ENCODE data around the gene CPLANE1.
A peak's percentile ranks its signal among the peaks of the same experiment; 100 is the strongest.
"Not testable (repeated sequence)": the region's sequence is repeated elsewhere in the genome, so short reads cannot be mapped to it uniquely, and the experiment has no call there.

Gene CPLANE1

DNA sequence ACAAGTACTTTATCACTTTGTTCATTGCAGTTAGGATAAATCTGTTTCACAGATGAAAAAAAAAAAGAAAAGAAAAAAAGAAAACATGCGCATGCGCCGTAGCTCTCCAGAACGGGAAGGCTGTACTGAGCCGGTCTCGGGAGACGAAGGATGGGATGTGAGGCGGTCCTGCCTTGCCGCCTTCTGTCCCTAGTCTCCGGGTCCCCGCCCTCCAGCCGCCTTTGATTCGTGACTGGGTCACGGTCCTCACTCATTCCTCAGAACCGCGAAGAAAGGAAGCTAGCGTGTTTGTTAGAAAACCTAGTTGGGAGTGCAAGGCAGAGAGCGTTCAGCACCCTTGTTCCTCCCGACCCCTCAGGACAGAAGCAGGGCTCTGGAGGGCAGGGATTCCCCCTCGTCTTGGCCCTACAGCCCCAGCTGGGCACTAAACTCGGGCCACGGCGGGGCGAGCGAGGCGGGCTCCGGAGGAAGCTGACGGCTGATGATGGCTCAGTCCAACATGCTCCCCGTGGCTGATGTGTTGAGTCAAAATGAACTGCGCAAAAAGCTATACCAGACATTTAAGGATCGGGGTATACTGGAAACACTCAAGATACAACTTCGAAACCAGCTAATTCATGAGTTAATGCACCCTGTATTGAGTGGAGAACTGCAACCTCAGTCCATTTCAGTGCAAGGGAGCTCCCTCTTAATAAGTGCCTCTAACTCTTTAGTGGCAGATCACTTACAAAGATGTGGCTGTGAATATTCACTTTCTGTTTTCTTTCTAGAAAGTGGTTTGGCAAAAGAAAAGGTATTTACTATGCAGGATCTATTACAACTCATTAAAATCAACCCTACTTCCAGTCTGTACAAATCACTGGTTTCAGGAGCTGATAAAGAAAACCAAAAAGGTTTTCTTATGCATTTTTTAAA is 40.0 kb downstream of the CPLANE1 start:
- DNase-seq = peak; percentile 49

- no peak for DNase-seq
These were observed 41.4 kb downstream of the CPLANE1 start for GRCh38 chr5:37207802-37208201.

DNA sequence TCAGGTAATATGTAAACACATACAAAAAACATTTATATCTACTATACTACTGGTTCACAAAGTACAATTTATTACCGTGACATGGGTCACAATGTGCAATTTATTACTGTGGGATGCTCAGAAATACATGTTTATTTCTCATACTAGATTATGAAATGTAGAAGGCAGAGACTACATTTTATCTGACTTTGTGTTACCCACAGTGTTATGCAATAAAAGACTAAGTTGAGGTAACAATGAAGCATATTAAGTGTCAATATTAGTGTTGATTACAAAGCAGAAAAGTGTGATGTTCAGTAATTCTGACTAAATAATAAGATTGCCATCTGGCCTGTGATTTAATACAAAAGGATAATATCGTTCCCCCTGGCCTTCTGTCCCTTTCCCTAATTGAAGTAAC is 42.4 kb downstream of the CPLANE1 start:
- no peak for DNase-seq

- no peak for DNase-seq
These were observed 50.3 kb downstream of the CPLANE1 start for GRCh38 chr5:37198842-37199241.

GRCh38 chr5:37198061-37198460 is 51.1 kb downstream of the CPLANE1 start:
- no peak for DNase-seq

- DNase-seq = no peak
These were observed 51.7 kb downstream of the CPLANE1 start for GRCh38 chr5:37197340-37198050.

GRCh38 chr5:37190592-37190991 is 58.6 kb downstream of the CPLANE1 start:
- DNase-seq = no peak

- DNase-seq = no peak
These were observed 59.8 kb downstream of the CPLANE1 start for GRCh38 chr5:37189355-37189754.

GRCh38 chr5:37187465-37187977 is 61.7 kb downstream of the CPLANE1 start:
- no peak for DNase-seq

- peak; percentile 7 for DNase-seq
These were observed 64.3 kb downstream of the CPLANE1 start for GRCh38 chr5:37184748-37185364.

- DNase-seq = no peak
These were observed 66.5 kb downstream of the CPLANE1 start for GRCh38 chr5:37182667-37183066.

- DNase-seq = no peak
These were observed 74.2 kb downstream of the CPLANE1 start for GRCh38 chr5:37174928-37175327.

GRCh38 chr5:37172957-37173356 is 76.2 kb downstream of the CPLANE1 start:
- DNase-seq = no peak

GRCh38 chr5:37170856-37171255 is 78.3 kb downstream of the CPLANE1 start:
- no peak for DNase-seq

DNA sequence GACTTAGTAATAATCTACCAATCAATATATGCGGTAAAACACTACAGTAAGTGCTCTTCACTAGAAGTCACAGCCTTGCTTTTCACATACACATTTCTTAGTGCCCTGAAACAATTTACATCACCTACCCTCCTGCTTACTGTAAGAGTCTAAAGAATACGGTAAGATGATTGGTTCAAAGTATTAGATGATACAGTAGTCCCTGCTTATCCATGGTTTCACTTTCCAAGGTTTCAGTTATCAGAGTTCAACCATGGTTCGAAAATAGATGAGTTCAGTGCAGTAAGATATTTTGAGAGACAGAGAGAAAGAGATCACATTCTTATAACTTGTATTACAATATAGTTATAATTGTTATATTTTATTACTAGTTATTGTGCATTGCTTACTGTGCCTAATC is 83.0 kb downstream of the CPLANE1 start:
- DNase-seq = no peak

- DNase-seq = no peak
These were observed 83.4 kb downstream of the CPLANE1 start for GRCh38 chr5:37165761-37166160.

DNA sequence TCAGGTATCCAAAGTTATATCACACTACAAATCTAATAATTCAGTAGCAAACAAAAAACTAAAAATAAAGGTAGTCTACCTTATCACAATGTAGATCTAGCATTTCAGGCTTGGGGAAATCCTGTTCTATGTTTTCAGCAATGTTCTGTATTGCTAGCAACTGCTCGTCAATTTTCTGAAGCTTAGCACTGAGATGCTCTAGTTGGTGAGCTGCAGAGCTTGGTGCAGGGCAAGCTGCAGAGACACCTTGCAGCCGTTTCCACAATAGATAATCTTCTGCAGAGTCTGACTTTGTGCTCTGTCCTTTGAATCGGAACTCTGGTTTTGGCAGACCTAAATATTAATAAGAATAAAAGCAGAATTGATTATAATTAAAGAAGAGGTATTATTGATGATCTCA is 95.5 kb downstream of the CPLANE1 start:
- DNase-seq = no peak

- DNase-seq = no peak
These were observed 102.3 kb downstream of the CPLANE1 start for GRCh38 chr5:37146896-37147295.

- no peak for DNase-seq
These were observed 112.5 kb downstream of the CPLANE1 start for GRCh38 chr5:37136694-37137093.

DNA sequence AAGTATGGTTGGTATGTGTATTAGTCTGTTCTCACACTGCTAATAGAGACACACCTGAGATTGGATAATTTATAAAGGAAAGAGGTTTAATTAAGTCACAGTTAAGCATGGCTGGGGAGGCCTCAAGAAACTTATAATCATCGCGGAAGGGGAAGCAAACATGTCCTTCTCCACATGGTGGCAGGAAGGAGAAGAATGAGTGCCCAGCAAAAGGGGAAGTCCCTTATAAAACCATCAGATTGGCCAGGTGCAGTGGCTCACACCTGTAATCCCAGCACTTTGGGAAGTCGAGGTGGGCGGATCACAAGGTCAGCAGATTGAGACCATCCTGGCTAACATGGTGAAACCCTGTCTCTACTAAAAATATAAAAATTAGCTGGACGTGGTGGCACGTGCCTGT is 113.9 kb downstream of the CPLANE1 start:
- not testable (repeated sequence) for DNase-seq

DNA sequence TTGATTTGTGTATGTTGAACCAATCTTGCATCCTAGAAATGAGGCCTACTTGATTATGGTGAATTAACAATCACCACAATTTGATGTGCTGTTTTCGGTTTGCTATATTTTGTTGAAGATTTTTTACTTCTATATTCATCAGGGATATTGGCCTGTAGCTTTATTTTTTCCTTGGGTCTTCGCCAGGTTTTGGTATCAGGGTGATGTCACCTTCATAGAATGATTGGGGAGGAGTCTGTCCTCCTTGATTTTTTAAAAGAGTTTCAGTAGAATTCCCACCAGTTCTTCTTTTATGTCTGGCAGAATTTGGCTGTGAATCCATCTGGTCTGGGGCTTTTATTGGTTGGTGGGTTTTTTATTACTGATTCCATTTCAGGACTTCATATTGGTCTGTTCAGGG is 115.2 kb downstream of the CPLANE1 start:
- DNase-seq = peak; percentile 44

- DNase-seq = no peak
These were observed 116.5 kb downstream of the CPLANE1 start for GRCh38 chr5:37132646-37133045.

- no peak for DNase-seq
These were observed 127.7 kb downstream of the CPLANE1 start for GRCh38 chr5:37121465-37121864.

All from fibroblast of skin of abdomen (primary cell).